SU-DHL-6 (cell line): ENCODE measurements around the gene ALOXE3.

Experiments
- EZH2phosphoT487 ChIP-seq: fragments of 200-600 bp; sonication (generic), shearing (Covaris generic); conservative IDR thresholded peaks from 2 replicates; pipeline ENCODE4 v1.6.1; 2018; ENCODE audit warnings: mild to moderate bottlenecking, antibody characterized with exemption, low read length, moderate library complexity, mixed read lengths
- TF ChIP-seq, protein P1 (sequence below): fragments of 200-600 bp; sonication (generic); IDR thresholded peaks from one replicate; pipeline ENCODE4 v1.5.1; 2017; ENCODE audit warnings: antibody characterized with exemption, mild to moderate bottlenecking, low read length, moderate library complexity; ENCODE audit not compliant: insufficient read depth, poor library complexity, severe bottlenecking

- TF ChIP-seq, protein P1, sequence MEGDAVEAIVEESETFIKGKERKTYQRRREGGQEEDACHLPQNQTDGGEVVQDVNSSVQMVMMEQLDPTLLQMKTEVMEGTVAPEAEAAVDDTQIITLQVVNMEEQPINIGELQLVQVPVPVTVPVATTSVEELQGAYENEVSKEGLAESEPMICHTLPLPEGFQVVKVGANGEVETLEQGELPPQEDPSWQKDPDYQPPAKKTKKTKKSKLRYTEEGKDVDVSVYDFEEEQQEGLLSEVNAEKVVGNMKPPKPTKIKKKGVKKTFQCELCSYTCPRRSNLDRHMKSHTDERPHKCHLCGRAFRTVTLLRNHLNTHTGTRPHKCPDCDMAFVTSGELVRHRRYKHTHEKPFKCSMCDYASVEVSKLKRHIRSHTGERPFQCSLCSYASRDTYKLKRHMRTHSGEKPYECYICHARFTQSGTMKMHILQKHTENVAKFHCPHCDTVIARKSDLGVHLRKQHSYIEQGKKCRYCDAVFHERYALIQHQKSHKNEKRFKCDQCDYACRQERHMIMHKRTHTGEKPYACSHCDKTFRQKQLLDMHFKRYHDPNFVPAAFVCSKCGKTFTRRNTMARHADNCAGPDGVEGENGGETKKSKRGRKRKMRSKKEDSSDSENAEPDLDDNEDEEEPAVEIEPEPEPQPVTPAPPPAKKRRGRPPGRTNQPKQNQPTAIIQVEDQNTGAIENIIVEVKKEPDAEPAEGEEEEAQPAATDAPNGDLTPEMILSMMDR: no peak
- TF ChIP-seq EZH2phosphoT487: no peak
These were observed 20.0 kb upstream of the ALOXE3 start for GRCh38 chr17:8138374-8138671.
